ENCODE measurements around the gene PRPF38B. TPM values are rescaled to one million over a fixed set of nuclear protein-coding genes. Genes with fewer than 3 reads are reported as not detected.
A peak's percentile ranks its signal among the peaks of the same experiment; 100 is the strongest.

The PRPF38B gene
- total RNA-seq, 1 experiment from 2014 or later: 50.5 TPM

DNA sequence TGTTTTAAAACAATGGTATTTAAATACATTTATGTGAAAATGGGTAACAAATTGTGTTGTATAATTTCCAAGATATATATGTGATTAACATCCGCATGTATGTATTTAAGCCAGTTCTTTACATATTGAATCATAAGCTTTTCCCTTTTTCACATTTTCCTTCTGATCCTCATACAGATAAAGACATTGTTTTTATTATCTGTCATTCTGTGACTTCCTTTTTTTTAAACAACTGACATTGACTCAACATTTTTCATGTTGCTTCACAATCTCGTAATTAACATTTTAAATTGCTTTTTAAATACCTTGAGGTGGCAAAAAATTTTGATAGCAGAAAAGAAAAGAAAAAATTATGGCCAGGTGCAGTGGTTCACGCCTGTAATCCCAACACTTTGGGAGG is 55.8 kb downstream of the PRPF38B start:
- Mint-ChIP-seq H3K27me3 (ENCODE audit: low read depth) (peaks cover 14% of the 10 kb centered on the region), H3K4me1 (peaks cover 5% of the 10 kb centered on the region), H3K4me3 (peak overlapping the region; percentile 39), H3K27ac (no peak overlapping the region), H3K9me3 (no peaks in the 10 kb centered on the region), H3K36me3 (peaks cover 4% of the 10 kb centered on the region; the same call in 1 of the 2 replicates)
- ChIA-PET POLR2A (no interaction called here), CTCF (interaction anchor here (0.8 kb wide), 1 partner anchor 45 kb away, joined by 3 read pairs; no protein-coding TSS in a partner anchor)
- no peak for DNase-seq (ENCODE audit: low spot score)
- no peak for ATAC-seq
- TF ChIP-seq MXD4 (CRISPR knock-in tag; IDR thresholded peaks at IDR 0.05; ENCODE audit: borderline replicate concordance) (no peak), NR1H2 (CRISPR knock-in tag; IDR thresholded peaks at IDR 0.05) (no peak), NFYB (CRISPR knock-in tag; conservative IDR thresholded peaks at IDR 0.05; ENCODE audit: low read depth) (no peak), ESRRA (CRISPR knock-in tag; IDR thresholded peaks at IDR 0.05; ENCODE audit: borderline replicate concordance) (no peak), RORB (CRISPR knock-in tag; IDR thresholded peaks at IDR 0.05) (no peak), NR3C1 (CRISPR knock-in tag; conservative IDR thresholded peaks at IDR 0.05; ENCODE audit: low read depth) (no peak), RELA (CRISPR knock-in tag; IDR thresholded peaks at IDR 0.05; ENCODE audit: borderline replicate concordance) (no peak), ETV6 (CRISPR knock-in tag; IDR thresholded peaks at IDR 0.05) (no peak), ZNF396 (CRISPR knock-in tag; IDR thresholded peaks at IDR 0.05; ENCODE audit: borderline replicate concordance) (no peak), GRHL2 (CRISPR knock-in tag; IDR thresholded peaks at IDR 0.05; ENCODE audit: insufficient replicate concordance, severe bottlenecking) (no peak), ZNF232 (CRISPR knock-in tag; IDR thresholded peaks at IDR 0.05) (no peak)
- TF ChIP-seq, protein P1, sequence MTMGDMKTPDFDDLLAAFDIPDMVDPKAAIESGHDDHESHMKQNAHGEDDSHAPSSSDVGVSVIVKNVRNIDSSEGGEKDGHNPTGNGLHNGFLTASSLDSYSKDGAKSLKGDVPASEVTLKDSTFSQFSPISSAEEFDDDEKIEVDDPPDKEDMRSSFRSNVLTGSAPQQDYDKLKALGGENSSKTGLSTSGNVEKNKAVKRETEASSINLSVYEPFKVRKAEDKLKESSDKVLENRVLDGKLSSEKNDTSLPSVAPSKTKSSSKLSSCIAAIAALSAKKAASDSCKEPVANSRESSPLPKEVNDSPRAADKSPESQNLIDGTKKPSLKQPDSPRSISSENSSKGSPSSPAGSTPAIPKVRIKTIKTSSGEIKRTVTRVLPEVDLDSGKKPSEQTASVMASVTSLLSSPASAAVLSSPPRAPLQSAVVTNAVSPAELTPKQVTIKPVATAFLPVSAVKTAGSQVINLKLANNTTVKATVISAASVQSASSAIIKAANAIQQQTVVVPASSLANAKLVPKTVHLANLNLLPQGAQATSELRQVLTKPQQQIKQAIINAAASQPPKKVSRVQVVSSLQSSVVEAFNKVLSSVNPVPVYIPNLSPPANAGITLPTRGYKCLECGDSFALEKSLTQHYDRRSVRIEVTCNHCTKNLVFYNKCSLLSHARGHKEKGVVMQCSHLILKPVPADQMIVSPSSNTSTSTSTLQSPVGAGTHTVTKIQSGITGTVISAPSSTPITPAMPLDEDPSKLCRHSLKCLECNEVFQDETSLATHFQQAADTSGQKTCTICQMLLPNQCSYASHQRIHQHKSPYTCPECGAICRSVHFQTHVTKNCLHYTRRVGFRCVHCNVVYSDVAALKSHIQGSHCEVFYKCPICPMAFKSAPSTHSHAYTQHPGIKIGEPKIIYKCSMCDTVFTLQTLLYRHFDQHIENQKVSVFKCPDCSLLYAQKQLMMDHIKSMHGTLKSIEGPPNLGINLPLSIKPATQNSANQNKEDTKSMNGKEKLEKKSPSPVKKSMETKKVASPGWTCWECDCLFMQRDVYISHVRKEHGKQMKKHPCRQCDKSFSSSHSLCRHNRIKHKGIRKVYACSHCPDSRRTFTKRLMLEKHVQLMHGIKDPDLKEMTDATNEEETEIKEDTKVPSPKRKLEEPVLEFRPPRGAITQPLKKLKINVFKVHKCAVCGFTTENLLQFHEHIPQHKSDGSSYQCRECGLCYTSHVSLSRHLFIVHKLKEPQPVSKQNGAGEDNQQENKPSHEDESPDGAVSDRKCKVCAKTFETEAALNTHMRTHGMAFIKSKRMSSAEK (CRISPR knock-in tag; IDR thresholded peaks at IDR 0.05; ENCODE audit: borderline replicate concordance): no peak
- TF ChIP-seq, protein P2, sequence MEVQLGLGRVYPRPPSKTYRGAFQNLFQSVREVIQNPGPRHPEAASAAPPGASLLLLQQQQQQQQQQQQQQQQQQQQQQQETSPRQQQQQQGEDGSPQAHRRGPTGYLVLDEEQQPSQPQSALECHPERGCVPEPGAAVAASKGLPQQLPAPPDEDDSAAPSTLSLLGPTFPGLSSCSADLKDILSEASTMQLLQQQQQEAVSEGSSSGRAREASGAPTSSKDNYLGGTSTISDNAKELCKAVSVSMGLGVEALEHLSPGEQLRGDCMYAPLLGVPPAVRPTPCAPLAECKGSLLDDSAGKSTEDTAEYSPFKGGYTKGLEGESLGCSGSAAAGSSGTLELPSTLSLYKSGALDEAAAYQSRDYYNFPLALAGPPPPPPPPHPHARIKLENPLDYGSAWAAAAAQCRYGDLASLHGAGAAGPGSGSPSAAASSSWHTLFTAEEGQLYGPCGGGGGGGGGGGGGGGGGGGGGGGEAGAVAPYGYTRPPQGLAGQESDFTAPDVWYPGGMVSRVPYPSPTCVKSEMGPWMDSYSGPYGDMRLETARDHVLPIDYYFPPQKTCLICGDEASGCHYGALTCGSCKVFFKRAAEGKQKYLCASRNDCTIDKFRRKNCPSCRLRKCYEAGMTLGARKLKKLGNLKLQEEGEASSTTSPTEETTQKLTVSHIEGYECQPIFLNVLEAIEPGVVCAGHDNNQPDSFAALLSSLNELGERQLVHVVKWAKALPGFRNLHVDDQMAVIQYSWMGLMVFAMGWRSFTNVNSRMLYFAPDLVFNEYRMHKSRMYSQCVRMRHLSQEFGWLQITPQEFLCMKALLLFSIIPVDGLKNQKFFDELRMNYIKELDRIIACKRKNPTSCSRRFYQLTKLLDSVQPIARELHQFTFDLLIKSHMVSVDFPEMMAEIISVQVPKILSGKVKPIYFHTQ (CRISPR knock-in tag; IDR thresholded peaks at IDR 0.05): no peak
- TF ChIP-seq, protein P3, sequence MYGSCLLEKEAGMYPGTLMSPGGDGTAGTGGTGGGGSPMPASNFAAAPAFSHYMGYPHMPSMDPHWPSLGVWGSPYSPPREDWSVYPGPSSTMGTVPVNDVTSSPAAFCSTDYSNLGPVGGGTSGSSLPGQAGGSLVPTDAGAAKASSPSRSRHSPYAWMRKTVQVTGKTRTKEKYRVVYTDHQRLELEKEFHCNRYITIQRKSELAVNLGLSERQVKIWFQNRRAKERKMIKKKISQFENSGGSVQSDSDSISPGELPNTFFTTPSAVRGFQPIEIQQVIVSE (CRISPR knock-in tag; IDR thresholded peaks at IDR 0.05; ENCODE audit: borderline replicate concordance): no peak
- TF ChIP-seq, protein P4, sequence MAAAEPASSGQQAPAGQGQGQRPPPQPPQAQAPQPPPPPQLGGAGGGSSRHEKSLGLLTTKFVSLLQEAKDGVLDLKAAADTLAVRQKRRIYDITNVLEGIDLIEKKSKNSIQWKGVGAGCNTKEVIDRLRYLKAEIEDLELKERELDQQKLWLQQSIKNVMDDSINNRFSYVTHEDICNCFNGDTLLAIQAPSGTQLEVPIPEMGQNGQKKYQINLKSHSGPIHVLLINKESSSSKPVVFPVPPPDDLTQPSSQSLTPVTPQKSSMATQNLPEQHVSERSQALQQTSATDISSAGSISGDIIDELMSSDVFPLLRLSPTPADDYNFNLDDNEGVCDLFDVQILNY (CRISPR knock-in tag; IDR thresholded peaks at IDR 0.05): no peak
- TF ChIP-seq, protein P5, sequence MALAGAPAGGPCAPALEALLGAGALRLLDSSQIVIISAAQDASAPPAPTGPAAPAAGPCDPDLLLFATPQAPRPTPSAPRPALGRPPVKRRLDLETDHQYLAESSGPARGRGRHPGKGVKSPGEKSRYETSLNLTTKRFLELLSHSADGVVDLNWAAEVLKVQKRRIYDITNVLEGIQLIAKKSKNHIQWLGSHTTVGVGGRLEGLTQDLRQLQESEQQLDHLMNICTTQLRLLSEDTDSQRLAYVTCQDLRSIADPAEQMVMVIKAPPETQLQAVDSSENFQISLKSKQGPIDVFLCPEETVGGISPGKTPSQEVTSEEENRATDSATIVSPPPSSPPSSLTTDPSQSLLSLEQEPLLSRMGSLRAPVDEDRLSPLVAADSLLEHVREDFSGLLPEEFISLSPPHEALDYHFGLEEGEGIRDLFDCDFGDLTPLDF (CRISPR knock-in tag; IDR thresholded peaks at IDR 0.05): no peak
- TF ChIP-seq, protein P6, sequence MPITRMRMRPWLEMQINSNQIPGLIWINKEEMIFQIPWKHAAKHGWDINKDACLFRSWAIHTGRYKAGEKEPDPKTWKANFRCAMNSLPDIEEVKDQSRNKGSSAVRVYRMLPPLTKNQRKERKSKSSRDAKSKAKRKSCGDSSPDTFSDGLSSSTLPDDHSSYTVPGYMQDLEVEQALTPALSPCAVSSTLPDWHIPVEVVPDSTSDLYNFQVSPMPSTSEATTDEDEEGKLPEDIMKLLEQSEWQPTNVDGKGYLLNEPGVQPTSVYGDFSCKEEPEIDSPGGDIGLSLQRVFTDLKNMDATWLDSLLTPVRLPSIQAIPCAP (CRISPR knock-in tag; IDR thresholded peaks at IDR 0.05): no peak
- TF ChIP-seq, protein P7, sequence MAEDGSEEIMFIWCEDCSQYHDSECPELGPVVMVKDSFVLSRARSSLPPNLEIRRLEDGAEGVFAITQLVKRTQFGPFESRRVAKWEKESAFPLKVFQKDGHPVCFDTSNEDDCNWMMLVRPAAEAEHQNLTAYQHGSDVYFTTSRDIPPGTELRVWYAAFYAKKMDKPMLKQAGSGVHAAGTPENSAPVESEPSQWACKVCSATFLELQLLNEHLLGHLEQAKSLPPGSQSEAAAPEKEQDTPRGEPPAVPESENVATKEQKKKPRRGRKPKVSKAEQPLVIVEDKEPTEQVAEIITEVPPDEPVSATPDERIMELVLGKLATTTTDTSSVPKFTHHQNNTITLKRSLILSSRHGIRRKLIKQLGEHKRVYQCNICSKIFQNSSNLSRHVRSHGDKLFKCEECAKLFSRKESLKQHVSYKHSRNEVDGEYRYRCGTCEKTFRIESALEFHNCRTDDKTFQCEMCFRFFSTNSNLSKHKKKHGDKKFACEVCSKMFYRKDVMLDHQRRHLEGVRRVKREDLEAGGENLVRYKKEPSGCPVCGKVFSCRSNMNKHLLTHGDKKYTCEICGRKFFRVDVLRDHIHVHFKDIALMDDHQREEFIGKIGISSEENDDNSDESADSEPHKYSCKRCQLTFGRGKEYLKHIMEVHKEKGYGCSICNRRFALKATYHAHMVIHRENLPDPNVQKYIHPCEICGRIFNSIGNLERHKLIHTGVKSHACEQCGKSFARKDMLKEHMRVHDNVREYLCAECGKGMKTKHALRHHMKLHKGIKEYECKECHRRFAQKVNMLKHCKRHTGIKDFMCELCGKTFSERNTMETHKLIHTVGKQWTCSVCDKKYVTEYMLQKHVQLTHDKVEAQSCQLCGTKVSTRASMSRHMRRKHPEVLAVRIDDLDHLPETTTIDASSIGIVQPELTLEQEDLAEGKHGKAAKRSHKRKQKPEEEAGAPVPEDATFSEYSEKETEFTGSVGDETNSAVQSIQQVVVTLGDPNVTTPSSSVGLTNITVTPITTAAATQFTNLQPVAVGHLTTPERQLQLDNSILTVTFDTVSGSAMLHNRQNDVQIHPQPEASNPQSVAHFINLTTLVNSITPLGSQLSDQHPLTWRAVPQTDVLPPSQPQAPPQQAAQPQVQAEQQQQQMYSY (CRISPR knock-in tag; IDR thresholded peaks at IDR 0.05): no peak
- TF ChIP-seq, protein P8, sequence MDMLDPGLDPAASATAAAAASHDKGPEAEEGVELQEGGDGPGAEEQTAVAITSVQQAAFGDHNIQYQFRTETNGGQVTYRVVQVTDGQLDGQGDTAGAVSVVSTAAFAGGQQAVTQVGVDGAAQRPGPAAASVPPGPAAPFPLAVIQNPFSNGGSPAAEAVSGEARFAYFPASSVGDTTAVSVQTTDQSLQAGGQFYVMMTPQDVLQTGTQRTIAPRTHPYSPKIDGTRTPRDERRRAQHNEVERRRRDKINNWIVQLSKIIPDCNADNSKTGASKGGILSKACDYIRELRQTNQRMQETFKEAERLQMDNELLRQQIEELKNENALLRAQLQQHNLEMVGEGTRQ (CRISPR knock-in tag; IDR thresholded peaks at IDR 0.05): no peak

Measured in WTC11 (cell line).